Erythroblast (primary cell): ENCODE measurements around the gene TRANK1.

Experiments used
- GATA1 ChIP-seq: IDR thresholded peaks from 2 replicates; pipeline ENCODE4 v1.6.1; 2011; ENCODE audit warnings: low read depth, mild to moderate bottlenecking, control low read depth, low read length, moderate library complexity
- POLR2A ChIP-seq: IDR thresholded peaks from 2 replicates; pipeline ENCODE4 v1.6.1; 2011; ENCODE audit warnings: mild to moderate bottlenecking, low read length

DNA sequence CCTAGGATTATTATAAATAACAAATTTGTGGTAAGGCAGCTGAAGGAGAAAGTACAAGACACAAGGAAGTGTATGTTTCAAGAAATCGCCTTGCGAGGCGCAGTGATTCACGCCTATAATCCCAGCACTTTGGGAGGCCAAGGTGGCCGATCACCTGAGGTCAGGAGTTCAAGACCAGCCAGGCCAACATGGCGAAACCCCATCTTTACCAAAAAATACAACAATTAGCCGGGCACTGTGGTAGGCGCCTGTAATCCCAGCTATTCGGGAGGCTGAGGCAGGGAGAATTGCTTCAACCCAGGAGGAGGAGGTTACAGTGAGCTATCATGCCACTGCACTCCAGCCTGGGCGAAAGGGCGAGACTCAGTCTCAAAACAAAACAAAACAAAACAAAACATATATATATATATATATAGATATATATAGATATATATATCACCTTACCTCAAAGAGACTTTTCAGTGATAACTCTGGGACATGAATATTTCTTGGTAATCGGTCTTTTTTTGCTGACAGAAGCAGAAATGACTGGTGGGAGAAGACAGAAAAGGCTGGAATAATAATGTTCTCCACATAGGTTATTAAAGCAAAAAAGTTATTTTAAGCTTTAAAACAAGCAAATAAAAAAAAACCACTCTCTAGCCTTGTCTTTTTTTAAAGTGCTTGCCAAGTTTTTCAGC lies 52.3 kb downstream of the TRANK1 start:
- TF ChIP-seq POLR2A, result no peak
- TF ChIP-seq GATA1, result no peak
